Testis (tissue), 2 donors: ENCODE data around the gene KIAA0232.

Experiments used
- POLR2A ChIP-seq: fragments of 450-650 bp; IDR thresholded peaks from one replicate; pipeline ENCODE4 v1.6.1; 2017; ENCODE audit warnings: antibody characterized with exemption, mild to moderate bottlenecking, moderate library complexity
- TF ChIP-seq, protein P1 (sequence below), 3 experiments: fragments of 450-650 bp in 2 of 3; fragments of 200-600 bp in 1 of 3; sonication (generic) in 1 of 3; IDR thresholded peaks; one replicate each; pipeline ENCODE4 v1.5.1; 2016 to 2019; ENCODE audit warnings: antibody characterized with exemption in 3 of 3, mild to moderate bottlenecking in 2 of 3, moderate library complexity in 1 of 3

DNA sequence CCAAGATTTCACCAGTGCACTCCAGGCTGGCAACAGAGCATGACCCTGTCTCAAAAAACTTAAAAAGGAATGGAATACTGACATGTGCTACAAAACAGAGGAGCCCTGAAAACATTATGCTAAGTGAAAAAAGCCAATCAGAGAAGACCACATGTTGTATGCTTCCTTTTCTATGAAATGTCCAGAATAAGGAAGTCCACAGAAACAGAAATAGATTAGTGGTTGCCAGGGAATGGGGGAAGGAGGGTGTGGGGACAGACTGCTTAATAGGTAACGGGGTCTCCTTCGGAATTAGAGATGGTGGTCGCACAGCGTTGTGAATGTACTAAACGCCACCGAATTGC lies 30.1 kb upstream of the KIAA0232 start:
- TF ChIP-seq, protein P1, sequence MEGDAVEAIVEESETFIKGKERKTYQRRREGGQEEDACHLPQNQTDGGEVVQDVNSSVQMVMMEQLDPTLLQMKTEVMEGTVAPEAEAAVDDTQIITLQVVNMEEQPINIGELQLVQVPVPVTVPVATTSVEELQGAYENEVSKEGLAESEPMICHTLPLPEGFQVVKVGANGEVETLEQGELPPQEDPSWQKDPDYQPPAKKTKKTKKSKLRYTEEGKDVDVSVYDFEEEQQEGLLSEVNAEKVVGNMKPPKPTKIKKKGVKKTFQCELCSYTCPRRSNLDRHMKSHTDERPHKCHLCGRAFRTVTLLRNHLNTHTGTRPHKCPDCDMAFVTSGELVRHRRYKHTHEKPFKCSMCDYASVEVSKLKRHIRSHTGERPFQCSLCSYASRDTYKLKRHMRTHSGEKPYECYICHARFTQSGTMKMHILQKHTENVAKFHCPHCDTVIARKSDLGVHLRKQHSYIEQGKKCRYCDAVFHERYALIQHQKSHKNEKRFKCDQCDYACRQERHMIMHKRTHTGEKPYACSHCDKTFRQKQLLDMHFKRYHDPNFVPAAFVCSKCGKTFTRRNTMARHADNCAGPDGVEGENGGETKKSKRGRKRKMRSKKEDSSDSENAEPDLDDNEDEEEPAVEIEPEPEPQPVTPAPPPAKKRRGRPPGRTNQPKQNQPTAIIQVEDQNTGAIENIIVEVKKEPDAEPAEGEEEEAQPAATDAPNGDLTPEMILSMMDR (IDR thresholded peaks at IDR 0.05) = no peak
- TF ChIP-seq POLR2A = no peak
